ENCODE results near the gene CPAMD8.

GRCh38 chr19:17058236-17058635, 31.6 kb upstream of the CPAMD8 start:
- TF ChIP-seq GATA2 (IDR thresholded peaks at IDR 0.05; ENCODE audit: low read depth, low read length) = no peak
- no peak for TF ChIP-seq GATA3 (IDR thresholded peaks at IDR 0.05; ENCODE audit: low read depth, low read length)
